PC-3 (cell line): ENCODE measurements around the gene ZBTB26. TPM values are rescaled to one million over a fixed set of nuclear protein-coding genes. Genes with fewer than 3 reads are reported as not detected.

Experiments
- ATAC-seq: fragments of 200-7000 bp; cut with Tn5 transposase; 2 replicates; pipeline ENCODE4 v1.9.1; 2020; ENCODE audit warnings: mild to moderate bottlenecking, moderate library complexity
- BruUV-seq: library from RNA; stranded (reverse); fragments of 400-500 nt; replicated peaks from 2 replicates; lab custom pipeline; 2021; lab: Mats Ljungman, UMichigan
- CTCF ChIA-PET: fragments of 300-600 bp; sonication (Branson Sonifier 250); formaldehyde crosslinking; loops from one replicate; lab custom pipeline; 2022; ENCODE audit warnings: antibody characterized with exemption; lab: Charles Lee
- POLR2A ChIA-PET: fragments of 300-600 bp; sonication (Branson Sonifier 250); formaldehyde crosslinking; loops from one replicate; lab custom pipeline; 2022; ENCODE audit warnings: antibody characterized with exemption; ENCODE audit not compliant: unreplicated experiment; lab: Charles Lee
- DNase-seq: peaks from one replicate; pipeline ENCODE4 v3.0.0-alpha.2; 2015
- H2AFZ ChIP-seq: fragments of 300-600 bp; sonication (generic); 2 replicates; pipeline ENCODE4 v1.6.0; 2016; ENCODE audit warnings: antibody characterized with exemption, low read length
- H3F3A ChIP-seq: fragments of 300-600 bp; sonication (generic); one replicate; pipeline ENCODE4 v1.6.0; 2017; ENCODE audit warnings: antibody characterized with exemption, low read length, control low read depth, mild to moderate bottlenecking; ENCODE audit not compliant: unreplicated experiment
- H3K27ac ChIP-seq: fragments of 300-600 bp; sonication (generic); 2 replicates; pipeline ENCODE4 v1.5.1; 2016; ENCODE audit warnings: mild to moderate bottlenecking, low read length
- H3K27me3 ChIP-seq: fragments of 300-600 bp; sonication (generic); 2 replicates; pipeline ENCODE4 v1.6.1; 2016; ENCODE audit warnings: low read length, mixed read lengths
- H3K36me3 ChIP-seq: fragments of 300-600 bp; sonication (generic); 2 replicates; pipeline ENCODE4 v1.6.1; 2016; ENCODE audit warnings: low read depth, mixed run types, low read length, mixed read lengths
- H3K4me1 ChIP-seq: fragments of 300-600 bp; sonication (generic); 2 replicates; pipeline ENCODE4 v1.5.1; 2016; ENCODE audit warnings: low read length; ENCODE audit not compliant: insufficient read depth
- H3K4me2 ChIP-seq: fragments of 300-600 bp; sonication (generic); 2 replicates; pipeline ENCODE4 v1.6.0; 2016; ENCODE audit warnings: low read length
- H3K4me3 ChIP-seq: fragments of 300-600 bp; sonication (generic); 2 replicates; pipeline ENCODE4 v1.5.1; 2016; ENCODE audit warnings: mild to moderate bottlenecking, low read length, mixed read lengths
- H3K79me2 ChIP-seq: fragments of 300-600 bp; sonication (generic); 2 replicates; pipeline ENCODE4 v1.6.1; 2017; ENCODE audit warnings: low read length, mixed read lengths
- H3K9ac ChIP-seq: fragments of 300-600 bp; sonication (generic); 2 replicates; pipeline ENCODE4 v1.6.0; 2016; ENCODE audit warnings: mild to moderate bottlenecking, low read length
- H3K9me2 ChIP-seq: fragments of 300-600 bp; sonication (generic); replicated peaks from 2 replicates; pipeline ENCODE4 v1.6.1; 2016; ENCODE audit warnings: mixed run types, low read length, mixed read lengths
- H3K9me3 ChIP-seq: fragments of 300-600 bp; sonication (generic); 2 replicates; pipeline ENCODE4 v1.6.1; 2016; ENCODE audit warnings: low read length, mixed read lengths
- H4K20me1 ChIP-seq: fragments of 300-600 bp; sonication (generic); 2 replicates; pipeline ENCODE4 v1.6.1; 2016; ENCODE audit warnings: low read length, mixed read lengths
- EZH2 ChIP-seq: fragments of 300-600 bp; sonication (generic); IDR thresholded peaks from one replicate; pipeline ENCODE4 v1.6.1; 2017; ENCODE audit warnings: antibody characterized with exemption, mild to moderate bottlenecking, low read length; ENCODE audit not compliant: unreplicated experiment
- EZH2phosphoT487 ChIP-seq: fragments of 300-600 bp; sonication (generic); IDR thresholded peaks from 2 replicates; pipeline ENCODE4 v1.6.1; 2018; ENCODE audit warnings: mild to moderate bottlenecking, antibody characterized with exemption, low read length, borderline replicate concordance
- intact Hi-C: fragments of 100-400 bp; cut with micrococcal nuclease; formaldehyde crosslinking; loops from 2 replicates; pipeline ENCODE4 v1.9.0; 2023
- total RNA-seq: library from RNA; depleted of rRNA; stranded (reverse); fragments of >200 nt; gene quantifications from 2 replicates; pipeline ENCODE4 v1.2.3, GENCODE V29; 2014
- TF ChIP-seq, protein P1 (sequence below): fragments of 300-600 bp; sonication (generic); conservative IDR thresholded peaks from 2 replicates; pipeline ENCODE4 v1.5.1; 2017; ENCODE audit warnings: antibody characterized with exemption, low read depth, mild to moderate bottlenecking, low read length

ZBTB26 gene
- total RNA-seq, 1 experiment from 2014 or later, result 1.6 TPM

DNA sequence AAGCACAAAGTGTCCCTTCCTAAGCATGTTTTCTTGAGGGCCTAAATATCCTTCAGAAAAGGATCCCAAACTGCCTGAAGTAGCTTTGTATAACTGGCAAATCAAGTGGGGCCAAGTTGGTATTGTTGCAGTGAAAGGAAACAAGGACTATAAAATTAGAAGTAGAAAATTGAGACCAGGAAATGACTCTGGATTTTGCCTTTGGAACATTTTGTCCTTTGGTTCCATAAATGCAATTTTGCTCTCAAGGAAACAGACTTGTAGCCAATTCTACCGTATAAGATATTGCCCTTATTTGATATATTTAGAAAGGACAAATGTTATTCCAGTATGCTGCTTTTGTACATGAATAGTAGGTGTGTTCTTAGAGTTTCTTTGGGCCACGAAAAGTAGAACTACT, 43.9 kb upstream of the ZBTB26 start:
- POLR2A ChIA-PET, result interaction anchor here (0.6 kb wide), 1 partner anchor 71 kb away, joined by 3 read pairs; no protein-coding TSS in a partner anchor
- peaks cover 3% of the 10 kb centered on the region; the same call in 1 of the 2 replicates for H3K4me1 ChIP-seq
- no peak overlapping the region for H3K4me3 ChIP-seq
- H3K9me2 ChIP-seq, result no peaks in the 10 kb centered on the region
- H3F3A ChIP-seq, result no peaks in the 10 kb centered on the region
- DNase-seq (no peak), ATAC-seq (no peak)
- H3K79me2 ChIP-seq, result peaks cover 15% of the 10 kb centered on the region; the same call in 1 of the 2 replicates
- no TSS peak for BruUV-seq
- TF ChIP-seq EZH2, result no peak
- TF ChIP-seq, protein P1, sequence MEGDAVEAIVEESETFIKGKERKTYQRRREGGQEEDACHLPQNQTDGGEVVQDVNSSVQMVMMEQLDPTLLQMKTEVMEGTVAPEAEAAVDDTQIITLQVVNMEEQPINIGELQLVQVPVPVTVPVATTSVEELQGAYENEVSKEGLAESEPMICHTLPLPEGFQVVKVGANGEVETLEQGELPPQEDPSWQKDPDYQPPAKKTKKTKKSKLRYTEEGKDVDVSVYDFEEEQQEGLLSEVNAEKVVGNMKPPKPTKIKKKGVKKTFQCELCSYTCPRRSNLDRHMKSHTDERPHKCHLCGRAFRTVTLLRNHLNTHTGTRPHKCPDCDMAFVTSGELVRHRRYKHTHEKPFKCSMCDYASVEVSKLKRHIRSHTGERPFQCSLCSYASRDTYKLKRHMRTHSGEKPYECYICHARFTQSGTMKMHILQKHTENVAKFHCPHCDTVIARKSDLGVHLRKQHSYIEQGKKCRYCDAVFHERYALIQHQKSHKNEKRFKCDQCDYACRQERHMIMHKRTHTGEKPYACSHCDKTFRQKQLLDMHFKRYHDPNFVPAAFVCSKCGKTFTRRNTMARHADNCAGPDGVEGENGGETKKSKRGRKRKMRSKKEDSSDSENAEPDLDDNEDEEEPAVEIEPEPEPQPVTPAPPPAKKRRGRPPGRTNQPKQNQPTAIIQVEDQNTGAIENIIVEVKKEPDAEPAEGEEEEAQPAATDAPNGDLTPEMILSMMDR, result no peak
- no peak for TF ChIP-seq EZH2phosphoT487
- H3K27me3 ChIP-seq, result no peaks in the 10 kb centered on the region
- CTCF ChIA-PET, result no interaction called here
- H3K36me3 ChIP-seq, result no peaks in the 10 kb centered on the region; the same call in 1 of the 2 replicates
- H2AFZ ChIP-seq, result no peak overlapping the region
- H3K27ac ChIP-seq, result no peak overlapping the region
- intact Hi-C loops, result no loop called here
- no peak overlapping the region for H3K9ac ChIP-seq
- H3K9me3 ChIP-seq, result no peaks in the 10 kb centered on the region
- H3K4me2 ChIP-seq, result no peak overlapping the region
- no peaks in the 10 kb centered on the region for H4K20me1 ChIP-seq

DNA sequence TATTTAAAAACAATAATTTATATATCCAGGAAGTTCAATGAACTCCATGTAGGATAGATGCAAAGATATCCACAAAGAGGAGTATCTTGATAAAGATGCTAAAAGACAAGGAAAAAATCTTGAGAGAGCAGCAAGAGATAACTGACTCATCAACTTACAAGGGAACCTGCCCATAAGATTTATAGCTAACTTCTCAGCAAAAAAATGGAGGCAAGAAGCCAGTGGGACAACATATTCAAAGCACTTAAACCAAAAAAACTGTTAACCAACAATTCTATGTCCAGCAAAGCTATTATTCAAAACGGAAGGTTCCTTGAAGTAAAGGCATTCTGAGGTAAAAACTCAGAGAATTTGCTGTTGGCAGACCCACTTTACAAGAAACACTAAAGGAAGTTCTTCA, 29.8 kb upstream of the ZBTB26 start:
- Histone ChIP-seq H3K4me1 (no peaks in the 10 kb centered on the region), H3K4me2 (no peak overlapping the region), H3K27ac (no peak overlapping the region), H3F3A (no peaks in the 10 kb centered on the region), H3K79me2 (peaks cover 10% of the 10 kb centered on the region), H2AFZ (no peak overlapping the region), H3K27me3 (no peaks in the 10 kb centered on the region), H3K9me2 (no peaks in the 10 kb centered on the region), H3K36me3 (peaks cover 13% of the 10 kb centered on the region), H3K9me3 (no peaks in the 10 kb centered on the region), H3K9ac (no peak overlapping the region), H3K4me3 (no peak overlapping the region), H4K20me1 (no peaks in the 10 kb centered on the region)
- ChIA-PET CTCF (no interaction called here), POLR2A (no interaction called here)
- ATAC-seq (no peak), DNase-seq (no peak)
- TF ChIP-seq EZH2 (no peak), EZH2phosphoT487 (no peak)
- TF ChIP-seq, protein P1, result no peak
- intact Hi-C loops, result no loop called here
- BruUV-seq, result no TSS peak

DNA sequence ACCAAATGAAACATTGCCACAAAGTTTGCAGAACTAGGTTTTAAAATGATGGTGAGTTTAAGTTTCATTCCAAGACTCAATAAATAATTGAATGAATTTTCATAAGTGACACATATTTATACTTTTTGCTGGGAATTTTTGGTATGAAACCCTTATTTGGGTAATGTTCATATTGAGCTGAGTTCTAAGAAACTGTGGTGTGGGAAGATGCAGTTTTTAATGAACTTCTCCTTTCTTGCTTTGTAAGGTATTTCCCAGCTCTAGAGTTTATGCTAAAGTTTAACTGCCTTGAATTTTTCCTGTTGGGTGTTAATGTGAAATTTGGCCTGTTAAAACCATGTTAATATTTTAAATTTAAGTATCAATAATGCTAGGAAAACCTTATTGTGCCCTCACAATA, 24.6 kb upstream of the ZBTB26 start:
- Histone ChIP-seq H2AFZ (no peak overlapping the region), H3F3A (no peaks in the 10 kb centered on the region), H3K9me3 (no peaks in the 10 kb centered on the region), H3K4me3 (no peak overlapping the region), H3K36me3 (peaks cover 13% of the 10 kb centered on the region), H3K27me3 (no peaks in the 10 kb centered on the region), H3K4me1 (peaks cover 14% of the 10 kb centered on the region), H3K79me2 (peaks cover 55% of the 10 kb centered on the region), H3K9me2 (no peaks in the 10 kb centered on the region), H4K20me1 (0 out of 2 replicates have a peak, but pooled peaks cover 8% of the 10 kb centered on the region), H3K27ac (no peak overlapping the region), H3K4me2 (no peak overlapping the region), H3K9ac (no peak overlapping the region)
- POLR2A ChIA-PET, result no interaction called here
- TF ChIP-seq EZH2, result no peak
- TF ChIP-seq, protein P1, result no peak
- TF ChIP-seq EZH2phosphoT487, result no peak
- DNase-seq (no peak), ATAC-seq (no peak)
- BruUV-seq, result no TSS peak
- intact Hi-C loops, result no loop called here
- CTCF ChIA-PET, result no interaction called here
